Measurements from ENCODE around the gene ARMH1.

ARMH1 gene

GRCh38 chr1:44685881-44686280, 11.4 kb downstream of the ARMH1 start (continued):
- TF ChIP-seq ZNF18 (tag by site-specific recombination; IDR thresholded peaks at IDR 0.05): no peak

DNA sequence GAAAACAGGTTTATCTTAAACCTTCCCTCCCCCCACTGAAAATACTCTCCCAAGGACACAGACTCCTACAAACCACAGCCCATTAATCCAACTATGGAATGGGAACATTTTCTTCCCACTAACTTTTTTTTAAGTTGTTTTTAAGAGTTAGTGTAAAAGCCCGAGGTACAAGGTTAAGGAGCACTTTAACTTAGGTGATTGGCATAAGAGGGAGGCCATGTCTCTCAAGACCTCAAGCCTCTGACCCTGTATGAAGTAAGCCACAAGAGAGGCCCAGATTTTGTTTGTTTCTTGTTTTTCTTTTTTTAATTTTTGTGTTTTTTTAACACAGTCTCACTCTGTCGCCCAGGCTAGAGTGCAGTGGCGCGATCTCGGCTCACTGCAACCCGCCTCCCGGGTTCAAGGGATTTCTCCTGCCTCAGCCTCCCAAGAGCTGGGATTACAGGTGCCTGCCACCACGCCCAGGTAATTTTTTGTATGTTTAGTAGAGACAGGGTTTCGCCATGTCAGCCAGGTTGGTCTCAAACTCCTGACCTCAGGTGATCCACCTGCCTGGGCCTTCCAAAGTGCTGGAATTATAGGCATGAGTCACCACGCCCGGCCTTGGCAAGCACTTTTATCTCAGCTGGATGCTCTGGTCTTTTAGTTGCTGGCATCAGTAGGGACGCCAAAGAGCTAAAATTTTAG, 14.4 kb downstream of the ARMH1 start:
- ChIA-PET CTCF (interaction anchor here (0.7 to 2.4 kb wide), 2 partner anchors 12 to 80 kb away, joined by 3 to 8 read pairs; no protein-coding TSS in a partner anchor), POLR2A (interaction anchor here (1.3 kb wide), 1 partner anchor 15 kb away, joined by 3 read pairs; no protein-coding TSS in a partner anchor)
- H3K36me3 ChIP-seq (ENCODE audit: control insufficient read depth in 2 of 2, insufficient read depth in 1 of 2, low read length in 2 of 2): no peaks in the 10 kb centered on the region
- TF ChIP-seq ZNF140 (tag by site-specific recombination; IDR thresholded peaks at IDR 0.05) (no peak), ZNF335 (tag by site-specific recombination; conservative IDR thresholded peaks at IDR 0.05) (0 out of 2 replicates have a peak, but pooled peaks have one; percentile 28), ZNF658 (tag by site-specific recombination; IDR thresholded peaks at IDR 0.05) (no peak), ZNF639 (tag by site-specific recombination; IDR thresholded peaks at IDR 0.05) (no peak), ZEB2 (tag by site-specific recombination; IDR thresholded peaks at IDR 0.05) (peak; percentile 68), FEZF1 (tag by site-specific recombination; IDR thresholded peaks at IDR 0.05) (0 out of 2 replicates have a peak, but pooled peaks have one; percentile 24)
- TF ChIP-seq, protein P1, sequence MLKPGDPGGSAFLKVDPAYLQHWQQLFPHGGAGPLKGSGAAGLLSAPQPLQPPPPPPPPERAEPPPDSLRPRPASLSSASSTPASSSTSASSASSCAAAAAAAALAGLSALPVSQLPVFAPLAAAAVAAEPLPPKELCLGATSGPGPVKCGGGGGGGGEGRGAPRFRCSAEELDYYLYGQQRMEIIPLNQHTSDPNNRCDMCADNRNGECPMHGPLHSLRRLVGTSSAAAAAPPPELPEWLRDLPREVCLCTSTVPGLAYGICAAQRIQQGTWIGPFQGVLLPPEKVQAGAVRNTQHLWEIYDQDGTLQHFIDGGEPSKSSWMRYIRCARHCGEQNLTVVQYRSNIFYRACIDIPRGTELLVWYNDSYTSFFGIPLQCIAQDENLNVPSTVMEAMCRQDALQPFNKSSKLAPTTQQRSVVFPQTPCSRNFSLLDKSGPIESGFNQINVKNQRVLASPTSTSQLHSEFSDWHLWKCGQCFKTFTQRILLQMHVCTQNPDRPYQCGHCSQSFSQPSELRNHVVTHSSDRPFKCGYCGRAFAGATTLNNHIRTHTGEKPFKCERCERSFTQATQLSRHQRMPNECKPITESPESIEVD (tag by site-specific recombination; IDR thresholded peaks at IDR 0.05): peak; percentile 49; the same call in 1 of the 2 replicates
- H3K4me3 ChIP-seq (ENCODE audit: low read depth, low read length): no peak overlapping the region
- no peak overlapping the region for H3K27ac ChIP-seq (ENCODE audit: extremely low read depth, low read depth, low read length)
- H3K4me1 ChIP-seq (ENCODE audit: control insufficient read depth, insufficient read depth, low read length): no peaks in the 10 kb centered on the region
- no peaks in the 10 kb centered on the region for H3K9me3 ChIP-seq (ENCODE audit: control insufficient read depth, insufficient read depth, low read depth, low read length)

DNA sequence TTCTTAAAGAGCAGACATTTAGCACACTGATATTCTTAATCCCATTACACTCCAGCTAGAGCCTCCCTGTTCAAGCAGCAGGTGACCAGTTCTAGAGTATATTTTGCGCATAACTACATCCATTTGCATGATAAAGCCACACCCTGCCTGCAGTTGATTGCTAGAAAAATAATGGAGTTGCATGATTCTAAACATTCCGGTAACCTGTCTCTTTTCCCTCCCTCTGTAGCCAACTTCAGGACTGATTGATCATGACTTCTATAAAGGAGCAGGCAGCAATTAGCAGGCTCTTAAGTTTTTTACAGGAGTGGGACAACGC, 14.9 kb downstream of the ARMH1 start:
- no peaks in the 10 kb centered on the region for H3K36me3 ChIP-seq (ENCODE audit: control insufficient read depth in 2 of 2, insufficient read depth in 1 of 2, low read length in 2 of 2)
- ChIA-PET CTCF (no interaction called here), POLR2A (interaction anchor here (1.3 kb wide), 1 partner anchor 14 kb away, joined by 3 read pairs; no protein-coding TSS in a partner anchor)
- no peaks in the 10 kb centered on the region for H3K9me3 ChIP-seq (ENCODE audit: control insufficient read depth, insufficient read depth, low read depth, low read length)
- no peak overlapping the region for H3K4me3 ChIP-seq (ENCODE audit: low read depth, low read length)
- TF ChIP-seq ZNF350 (tag by site-specific recombination; IDR thresholded peaks at IDR 0.05): no peak
- TF ChIP-seq ZNF335 (tag by site-specific recombination; conservative IDR thresholded peaks at IDR 0.05): peak; percentile 38
- no peak overlapping the region for H3K27ac ChIP-seq (ENCODE audit: extremely low read depth, low read depth, low read length)
- no peaks in the 10 kb centered on the region for H3K4me1 ChIP-seq (ENCODE audit: control insufficient read depth, insufficient read depth, low read length)

DNA sequence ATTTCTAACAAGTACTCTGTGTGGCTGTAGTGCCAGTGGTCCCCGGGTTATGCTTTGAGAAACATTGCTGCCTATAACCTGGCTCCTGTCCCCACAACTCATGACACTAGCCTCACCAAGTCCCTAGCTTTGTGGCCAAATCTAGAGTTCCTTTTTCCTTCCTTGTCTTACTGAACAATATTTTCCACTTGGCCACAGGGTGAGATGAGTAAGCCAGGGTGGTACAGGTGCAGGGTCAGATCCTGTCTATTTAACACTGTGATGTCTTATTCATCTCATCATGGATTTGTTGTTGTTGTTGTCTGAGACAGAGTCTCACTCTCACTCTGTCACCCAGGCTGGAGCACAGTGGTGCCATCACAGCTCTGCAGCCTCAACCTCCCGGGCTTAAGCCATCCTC, 18.6 kb downstream of the ARMH1 start:
- CTCF ChIA-PET: interaction anchor here (1.1 to 1.2 kb wide), 2 partner anchors 9 to 11 kb away, joined by 3 read pairs; no protein-coding TSS in a partner anchor
- Histone ChIP-seq H3K9me3 (ENCODE audit: control insufficient read depth, insufficient read depth, low read depth, low read length) (no peaks in the 10 kb centered on the region), H3K36me3 (ENCODE audit: control insufficient read depth in 2 of 2, insufficient read depth in 1 of 2, low read length in 2 of 2) (no peaks in the 10 kb centered on the region), H3K27ac (ENCODE audit: extremely low read depth, low read depth, low read length) (no peak overlapping the region), H3K4me3 (ENCODE audit: low read depth, low read length) (no peak overlapping the region), H3K4me1 (ENCODE audit: control insufficient read depth, insufficient read depth, low read length) (no peaks in the 10 kb centered on the region)
- POLR2A ChIA-PET: interaction anchor here (1.9 kb wide), 1 partner anchor 19 kb away, joined by 5 read pairs; the partner anchor contains the start of genes ARMH1 and TMEM53
- TF ChIP-seq, protein P2, sequence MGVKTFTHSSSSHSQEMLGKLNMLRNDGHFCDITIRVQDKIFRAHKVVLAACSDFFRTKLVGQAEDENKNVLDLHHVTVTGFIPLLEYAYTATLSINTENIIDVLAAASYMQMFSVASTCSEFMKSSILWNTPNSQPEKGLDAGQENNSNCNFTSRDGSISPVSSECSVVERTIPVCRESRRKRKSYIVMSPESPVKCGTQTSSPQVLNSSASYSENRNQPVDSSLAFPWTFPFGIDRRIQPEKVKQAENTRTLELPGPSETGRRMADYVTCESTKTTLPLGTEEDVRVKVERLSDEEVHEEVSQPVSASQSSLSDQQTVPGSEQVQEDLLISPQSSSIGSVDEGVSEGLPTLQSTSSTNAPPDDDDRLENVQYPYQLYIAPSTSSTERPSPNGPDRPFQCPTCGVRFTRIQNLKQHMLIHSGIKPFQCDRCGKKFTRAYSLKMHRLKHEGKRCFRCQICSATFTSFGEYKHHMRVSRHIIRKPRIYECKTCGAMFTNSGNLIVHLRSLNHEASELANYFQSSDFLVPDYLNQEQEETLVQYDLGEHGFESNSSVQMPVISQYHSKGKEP (tag by site-specific recombination; IDR thresholded peaks at IDR 0.05): no peak
- TF ChIP-seq ZNF184 (tag by site-specific recombination; IDR thresholded peaks at IDR 0.05) (no peak), SP3 (tag by site-specific recombination; IDR thresholded peaks at IDR 0.05) (no peak)

Data from HEK293 (cell line).